Kidney (tissue), 14 donors: ENCODE results near the gene ANAPC10. TPM values are rescaled to one million over a fixed set of nuclear protein-coding genes. Genes with fewer than 3 reads are reported as not detected.

ENCODE experiments used
- DNase-seq, 5 donors: peaks; one replicate each; pipeline ENCODE4 v3.0.0-alpha.2; 2013 to 2020
- FAIRE-seq: peaks from 2 replicates; lab custom pipeline; 2012; peaks lifted over from hg19 to GRCh38; lab: Jason Lieb, UNC
- H3K27ac ChIP-seq, 2 donors: one replicate each; pipeline ENCODE4 v1.7.0; 2013; ENCODE audit warnings: low read depth in 2 of 2, low read length in 2 of 2, inconsistent platforms in 1 of 2
- H3K27me3 ChIP-seq: one replicate; pipeline ENCODE4 v1.7.1; 2013; ENCODE audit warnings: low read length, inconsistent platforms; ENCODE audit not compliant: control insufficient read depth, insufficient read depth
- H3K36me3 ChIP-seq, 3 donors: one replicate each; pipeline versions ENCODE4 v1.7.0 to v1.7.1; 2013; ENCODE audit warnings: low read length in 3 of 3, control low read depth in 1 of 3, inconsistent platforms in 1 of 3; ENCODE audit not compliant: insufficient read depth in 3 of 3, control insufficient read depth in 2 of 3
- H3K4me1 ChIP-seq, 3 donors: one replicate each; pipeline versions ENCODE4 v1.7.0 to v1.7.1; 2013; ENCODE audit warnings: low read length in 3 of 3, inconsistent platforms in 1 of 3, low read depth in 1 of 3; ENCODE audit not compliant: control insufficient read depth in 2 of 3, insufficient read depth in 2 of 3
- H3K4me3 ChIP-seq, 3 donors: one replicate each; pipeline versions ENCODE4 v1.7.0 to v1.8.1; 2013; ENCODE audit warnings: low read length in 3 of 3, control low read depth in 1 of 3, inconsistent platforms in 1 of 3
- H3K9ac ChIP-seq, 3 donors: one replicate each; pipeline versions ENCODE4 v1.7.0 to v1.7.1; 2013; ENCODE audit warnings: low read length in 3 of 3, control low read depth in 1 of 3, inconsistent platforms in 1 of 3
- H3K9me3 ChIP-seq, 3 donors: one replicate each; pipeline versions ENCODE4 v1.7.0 to v1.7.1; 2013; ENCODE audit warnings: low read length in 3 of 3, control low read depth in 1 of 3, inconsistent platforms in 1 of 3; ENCODE audit not compliant: control insufficient read depth in 2 of 3, insufficient read depth in 1 of 3
- intact Hi-C: fragments of 100-400 bp; cut with DNase I; formaldehyde crosslinking; loops from one replicate; pipeline ENCODE4 v1.11.1; 2022
- polyA plus RNA-seq: library from polyadenylated mRNA; stranded (reverse); fragments of 350-450 nt; fragmentation: Illumina TruSeq; extraction: RNeasy Lipid Tissue Mini Kit (QIAGEN cat#74804); gene quantifications from one replicate; pipeline ENCODE4 v1.2.3, GENCODE V29; 2014; ENCODE audit warnings: low read depth, low replicate concordance; ENCODE audit not compliant: insufficient read depth
- total RNA-seq: library from RNA; stranded (reverse); fragmentation: NEBNext Ultra II Directional; extraction: Animal tissue kit (Norgen Biotek cat#: 25700); gene quantifications from one replicate; pipeline ENCODE4 v1.2.1, GENCODE V29; 2021
- TF ChIP-seq, protein P1 (sequence below): IDR thresholded peaks from 3 replicates; pipeline ENCODE4 v1.5.1; 2012; ENCODE audit warnings: mild to moderate bottlenecking, moderate library complexity, borderline replicate concordance; ENCODE audit not compliant: insufficient read depth; ENCODE audit errors: extremely low read depth
- donor health status: control.
- donor health status: control.
- donor health status: control.
- donor health status: control.
- donor health status: control.
- donor health status: DM: yes; HTN: yes; CAD: no.
- donor health status: Normal renal cell carcinoma (clear cell type).

The ANAPC10 gene
- total and polyA plus RNA-seq, 2 donors from 2014 or later = 18.0 to 23.3 TPM

DNA sequence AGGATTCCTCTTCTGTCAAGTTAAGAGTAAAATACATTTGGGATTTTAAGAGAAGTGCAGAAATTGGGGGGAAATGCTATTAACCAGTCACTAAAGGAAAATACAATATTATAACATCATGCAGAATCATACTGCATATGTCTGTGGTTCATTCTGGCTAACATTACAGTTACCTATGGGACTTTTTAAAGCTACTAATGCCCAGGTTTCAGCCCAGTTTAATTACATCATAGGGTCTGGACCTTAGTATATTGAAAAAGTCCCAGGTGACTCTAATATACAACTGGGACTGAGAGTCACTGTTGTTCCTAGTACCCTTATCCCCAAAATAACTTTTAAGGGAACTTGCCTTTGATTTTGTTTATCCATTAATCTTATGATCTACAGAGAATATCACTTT, 10.1 kb upstream of the ANAPC10 start:
- H3K4me1 ChIP-seq = no peaks in the 10 kb centered on the region
- H3K36me3 ChIP-seq = peaks cover 11 to 50% (median 17%) of the 10 kb centered on the region in 3 donors
- FAIRE-seq (no peak), DNase-seq (no peak)
- no peak overlapping the region for H3K9ac ChIP-seq
- H3K4me3 ChIP-seq = no peak overlapping the region
- TF ChIP-seq, protein P1, sequence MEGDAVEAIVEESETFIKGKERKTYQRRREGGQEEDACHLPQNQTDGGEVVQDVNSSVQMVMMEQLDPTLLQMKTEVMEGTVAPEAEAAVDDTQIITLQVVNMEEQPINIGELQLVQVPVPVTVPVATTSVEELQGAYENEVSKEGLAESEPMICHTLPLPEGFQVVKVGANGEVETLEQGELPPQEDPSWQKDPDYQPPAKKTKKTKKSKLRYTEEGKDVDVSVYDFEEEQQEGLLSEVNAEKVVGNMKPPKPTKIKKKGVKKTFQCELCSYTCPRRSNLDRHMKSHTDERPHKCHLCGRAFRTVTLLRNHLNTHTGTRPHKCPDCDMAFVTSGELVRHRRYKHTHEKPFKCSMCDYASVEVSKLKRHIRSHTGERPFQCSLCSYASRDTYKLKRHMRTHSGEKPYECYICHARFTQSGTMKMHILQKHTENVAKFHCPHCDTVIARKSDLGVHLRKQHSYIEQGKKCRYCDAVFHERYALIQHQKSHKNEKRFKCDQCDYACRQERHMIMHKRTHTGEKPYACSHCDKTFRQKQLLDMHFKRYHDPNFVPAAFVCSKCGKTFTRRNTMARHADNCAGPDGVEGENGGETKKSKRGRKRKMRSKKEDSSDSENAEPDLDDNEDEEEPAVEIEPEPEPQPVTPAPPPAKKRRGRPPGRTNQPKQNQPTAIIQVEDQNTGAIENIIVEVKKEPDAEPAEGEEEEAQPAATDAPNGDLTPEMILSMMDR = no peak
- no peaks in the 10 kb centered on the region for H3K9me3 ChIP-seq
- no peak overlapping the region for H3K27ac ChIP-seq
- intact Hi-C loops = no loop called here
- no peaks in the 10 kb centered on the region for H3K27me3 ChIP-seq

DNA sequence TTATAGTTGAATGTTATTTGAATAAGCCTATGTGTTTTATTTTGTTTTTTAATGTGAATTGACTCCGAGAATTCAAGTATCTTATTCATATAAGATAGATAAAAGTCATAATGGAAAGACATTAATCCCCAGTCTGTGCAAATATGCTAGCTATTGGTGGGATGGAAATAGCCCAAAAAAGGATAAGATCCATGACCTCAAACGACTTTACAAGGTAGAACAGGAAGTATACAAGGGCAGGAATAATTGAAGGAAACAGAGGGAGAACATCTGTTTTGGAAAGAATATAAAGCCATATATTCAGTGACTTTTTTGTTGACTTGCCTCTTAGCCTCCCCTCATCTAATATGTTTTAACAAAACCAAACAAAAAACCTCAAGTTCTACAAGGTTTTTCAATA, 9.1 kb upstream of the ANAPC10 start:
- H3K36me3 ChIP-seq = peaks cover 9 to 40% (median 11%) of the 10 kb centered on the region in 3 donors
- no peak overlapping the region for H3K9ac ChIP-seq
- H3K4me1 ChIP-seq = no peaks in the 10 kb centered on the region
- FAIRE-seq (no peak), DNase-seq (no peak)
- no peak overlapping the region for H3K4me3 ChIP-seq
- TF ChIP-seq, protein P1 = no peak
- no peaks in the 10 kb centered on the region for H3K27me3 ChIP-seq
- intact Hi-C loops = no loop called here
- no peak overlapping the region for H3K27ac ChIP-seq
- no peaks in the 10 kb centered on the region for H3K9me3 ChIP-seq

DNA sequence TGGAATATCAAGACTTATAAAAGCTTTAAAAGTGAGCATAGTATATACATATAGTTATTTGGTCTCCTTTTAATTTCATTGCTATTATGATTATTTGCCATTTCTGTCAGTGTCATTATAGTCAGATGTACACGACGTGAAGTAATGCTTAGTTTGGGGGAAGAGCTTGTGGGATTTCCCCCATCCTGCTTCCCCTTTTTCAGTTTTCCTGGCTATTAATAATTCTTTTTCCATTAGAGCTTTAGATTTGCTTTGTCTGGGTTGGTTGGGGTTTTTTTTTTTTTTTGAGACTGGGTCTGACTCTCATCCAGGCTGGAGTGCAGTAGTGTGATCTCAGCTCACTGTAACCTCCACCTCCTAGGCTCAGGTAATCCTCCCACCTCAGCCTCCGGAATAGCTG, 5.5 kb upstream of the ANAPC10 start:
- Histone ChIP-seq H3K27ac (no peak overlapping the region), H3K36me3 (peaks cover 4 to 25% (median 8%) of the 10 kb centered on the region in 3 donors), H3K9me3 (no peaks in the 10 kb centered on the region), H3K27me3 (no peaks in the 10 kb centered on the region), H3K9ac (no peak overlapping the region), H3K4me1 (peaks cover 0 to 6% (median 4%) of the 10 kb centered on the region in 3 donors), H3K4me3 (no peak overlapping the region)
- TF ChIP-seq, protein P1 = no peak
- intact Hi-C loops = no loop called here
- peak in 1 of 5 donors; percentile 1 for DNase-seq
- FAIRE-seq = no peak

DNA sequence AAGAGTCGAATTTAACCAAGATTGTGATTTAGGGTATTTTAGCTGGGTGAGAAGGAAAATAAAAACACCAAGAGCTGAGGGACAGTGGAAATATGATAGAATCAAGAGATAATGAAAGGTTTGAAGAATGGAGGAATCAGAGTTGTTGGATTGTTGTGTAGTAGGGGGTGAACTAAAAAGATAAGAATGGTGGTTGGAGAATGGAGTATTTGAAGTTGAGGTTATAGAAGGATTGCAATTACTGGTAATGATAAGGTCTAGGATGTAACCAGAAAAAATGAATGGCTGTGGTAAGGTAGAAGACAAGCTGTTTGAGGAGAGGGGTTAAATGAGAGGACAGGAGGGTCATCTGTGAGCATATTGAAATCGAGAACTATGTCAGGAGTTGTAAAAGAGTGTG, 4.6 kb upstream of the ANAPC10 start:
- TF ChIP-seq, protein P1 = no peak
- Histone ChIP-seq H3K4me3 (no peak overlapping the region), H3K9me3 (no peaks in the 10 kb centered on the region), H3K27ac (no peak overlapping the region), H3K36me3 (peaks cover 2 to 18% (median 5%) of the 10 kb centered on the region in 3 donors), H3K4me1 (peaks cover 0 to 6% (median 4%) of the 10 kb centered on the region in 3 donors), H3K27me3 (no peaks in the 10 kb centered on the region), H3K9ac (no peak overlapping the region)
- intact Hi-C loops = no loop called here
- DNase-seq = no peak
- no peak for FAIRE-seq
